ENCODE measurements around the gene CRYAB. TPM values are rescaled to one million over a fixed set of nuclear protein-coding genes. Genes with fewer than 3 reads are reported as not detected.

The CRYAB gene
- 13.4 and 20.0 TPM in 2 replicates for total RNA-seq

GRCh38 chr11:111911563-111912401, at the start of gene CRYAB:
CRYAB (minus strand) TSS chr11:111911770; CDS start chr11:111911724, 46 bp downstream.

GRCh38 chr11:111918390-111919256, 7.1 kb upstream of the CRYAB start, which contains the start of gene C11orf52:
C11orf52 (plus strand) TSS chr11:111918913; CDS start chr11:111918973, 60 bp downstream.

GRCh38 chr11:111912535-111912934, 965 bp upstream of the CRYAB start, which contains the start of gene HSPB2:
HSPB2 (plus strand) TSS chr11:111912734; CDS start chr11:111912830, 96 bp downstream.

GRCh38 chr11:111878849-111879636, 32.5 kb downstream of the CRYAB start, which contains the start of the genes CFAP68 and FDXACB1:
CFAP68 (plus strand) TSS chr11:111879541; CDS start chr11:111879561, 20 bp downstream.
FDXACB1 (minus strand) TSS chr11:111879165; CDS start chr11:111879132, 33 bp downstream.

GRCh38 chr11:111870886-111871692, 40.5 kb downstream of the CRYAB start, which contains the start of gene ALG9:
ALG9 (minus strand) TSS chr11:111871581; CDS start chr11:111871482, 99 bp downstream.

Other genes with a start within 250 kb of the CRYAB start
- 37.0 and 39.8 TPM in 2 replicates for gene PPP2R1B, start 145.4 kb downstream of the CRYAB start, total RNA-seq
- 29.9 and 38.9 TPM in 2 replicates for gene ALG9, start 40.2 kb downstream of the CRYAB start, total RNA-seq
- gene FDXACB1, start 32.6 kb downstream of the CRYAB start, total RNA-seq = 2.9 and 3.4 TPM in 2 replicates
- 18.5 and 23.9 TPM in 2 replicates for gene CFAP68, start 32.2 kb downstream of the CRYAB start, total RNA-seq
- 0.59 TPM in 1 of 2 replicates, not detected in the other for gene HSPB2, start 964 bp upstream of the CRYAB start, total RNA-seq
- 0.34 and 0.59 TPM in 2 replicates for gene C11orf52, start 7.1 kb upstream of the CRYAB start, total RNA-seq
- gene DIXDC1, start 25.6 kb upstream of the CRYAB start, total RNA-seq = 8.1 and 8.6 TPM in 2 replicates
- 38.2 and 43.4 TPM in 2 replicates for gene DLAT, start 113.6 kb upstream of the CRYAB start, total RNA-seq
- 1.3 and 1.8 TPM in 2 replicates for gene PIH1D2, start 162.2 kb upstream of the CRYAB start, total RNA-seq
- 9.4 and 11.1 TPM in 2 replicates for gene NKAPD1, start 162.5 kb upstream of the CRYAB start, total RNA-seq
- gene TIMM8B, start 175.0 kb upstream of the CRYAB start, total RNA-seq = 42.0 and 48.6 TPM in 2 replicates
- gene SDHD, start 175.1 kb upstream of the CRYAB start, total RNA-seq = 71.8 and 71.9 TPM in 2 replicates